ENCODE data around the gene IFNAR1. TPM values are rescaled to one million over a fixed set of nuclear protein-coding genes. Genes with fewer than 3 reads are reported as not detected.
"Not testable (repeated sequence)": the region's sequence is repeated elsewhere in the genome, so short reads cannot be mapped to it uniquely, and the experiment has no call there.

IFNAR1 gene
- total RNA-seq, 1 donor from 2014 or later = 20.4 TPM

GRCh38 chr21:33379934-33380333 is 55.2 kb downstream of the IFNAR1 start:
- peak overlapping the region; percentile 62 for H3K27ac ChIP-seq
- DNase-seq (ENCODE audit: extremely low spot score in 2 of 2); intact Hi-C loops (cut with DNase I); H3K36me3 ChIP-seq; H3K27me3 ChIP-seq; H3K4me3 ChIP-seq; H3K9me3 ChIP-seq: not testable (repeated sequence)
- H3K4me1 ChIP-seq = peaks cover 49% of the 10 kb centered on the region
- TF ChIP-seq POLR2AphosphoS5 (IDR thresholded peaks at IDR 0.05; ENCODE audit: insufficient read depth in 1 of 2, low read depth in 1 of 2) = peak in 1 of 2 donors; percentile 81

GRCh38 chr21:33380483-33380998 is 55.8 kb downstream of the IFNAR1 start:
- Histone ChIP-seq H3K9me3 (no peaks in the 10 kb centered on the region), H3K4me3 (peak overlapping the region in 1 of 2 donors; percentile 12), H3K4me1 (peaks cover 49% of the 10 kb centered on the region), H3K27me3 (no peaks in the 10 kb centered on the region), H3K36me3 (no peaks in the 10 kb centered on the region), H3K27ac (peak overlapping the region; percentile 62)
- intact Hi-C loops (cut with DNase I) = no loop called here
- no peak for TF ChIP-seq CTCF (IDR thresholded peaks at IDR 0.05)
- TF ChIP-seq POLR2A (IDR thresholded peaks at IDR 0.05) = no peak
- TF ChIP-seq POLR2AphosphoS5 (IDR thresholded peaks at IDR 0.05; ENCODE audit: insufficient read depth in 1 of 2, low read depth in 1 of 2) = peak; percentile 81 to 91
- DNase-seq (ENCODE audit: extremely low spot score in 2 of 2) = no peak

GRCh38 chr21:33381381-33381780 is 56.6 kb downstream of the IFNAR1 start:
- H3K27me3 ChIP-seq; H3K4me3 ChIP-seq; H3K9me3 ChIP-seq; intact Hi-C loops (cut with DNase I); DNase-seq (ENCODE audit: extremely low spot score in 2 of 2); H3K36me3 ChIP-seq: not testable (repeated sequence)
- peaks cover 49% of the 10 kb centered on the region for H3K4me1 ChIP-seq
- H3K27ac ChIP-seq = peak overlapping the region; percentile 74

- no peak for DNase-seq (ENCODE audit: extremely low spot score in 2 of 2)
- intact Hi-C loops (cut with DNase I) = no loop called here
- Histone ChIP-seq H3K27ac (peak overlapping the region; percentile 74), H3K4me1 (peaks cover 49% of the 10 kb centered on the region), H3K4me3 (peak overlapping the region; percentile 15 to 19), H3K9me3 (no peaks in the 10 kb centered on the region), H3K27me3 (no peaks in the 10 kb centered on the region), H3K36me3 (no peaks in the 10 kb centered on the region)
- TF ChIP-seq POLR2AphosphoS5 (IDR thresholded peaks at IDR 0.05; ENCODE audit: insufficient read depth in 1 of 2, low read depth in 1 of 2) = peak; percentile 44 to 68
- no peak for TF ChIP-seq POLR2A (IDR thresholded peaks at IDR 0.05)
- no peak for TF ChIP-seq CTCF (IDR thresholded peaks at IDR 0.05)
Measured at GRCh38 chr21:33383056-33383888, 58.5 kb downstream of the IFNAR1 start.

GRCh38 chr21:33384841-33385331 is 60.1 kb downstream of the IFNAR1 start:
- intact Hi-C loops (cut with DNase I) = no loop called here
- TF ChIP-seq CTCF (IDR thresholded peaks at IDR 0.05) = no peak
- no peak for TF ChIP-seq POLR2AphosphoS5 (IDR thresholded peaks at IDR 0.05; ENCODE audit: insufficient read depth in 1 of 2, low read depth in 1 of 2)
- no peak for TF ChIP-seq POLR2A (IDR thresholded peaks at IDR 0.05)
- Histone ChIP-seq H3K9me3 (no peaks in the 10 kb centered on the region), H3K27me3 (no peaks in the 10 kb centered on the region), H3K27ac (no peak overlapping the region), H3K4me1 (peaks cover 43% of the 10 kb centered on the region), H3K4me3 (no peak overlapping the region), H3K36me3 (no peaks in the 10 kb centered on the region)
- no peak for DNase-seq (ENCODE audit: extremely low spot score in 2 of 2)
